K562 (cell line): ENCODE measurements around the gene EPDR1.

ENCODE experiments used
- POLR2A ChIP-seq: fragments of 450-650 bp; conservative IDR thresholded peaks from 2 replicates; pipeline ENCODE4 v1.6.1; 2016
- RAD21 ChIP-seq, 2 experiments: fragments of 250-450 bp in 1 of 2; fragments of 450-650 bp in 1 of 2; sonication (Bioruptor Pico) in 1 of 2; formaldehyde crosslinking in 1 of 2; IDR thresholded peaks in 1 of 2; conservative IDR thresholded peaks in 1 of 2; 2 replicates each; pipeline versions ENCODE4 v1.4.0 to v1.8.0; 2020 to 2022; ENCODE audit warnings: mild to moderate bottlenecking in 2 of 2, moderate library complexity in 1 of 2
- RBM25 ChIP-seq: fragments of 200-400 bp; formaldehyde crosslinking; IDR thresholded peaks from 2 replicates; pipeline ENCODE4 v1.6.1; 2018; ENCODE audit warnings: low read length, low read depth, moderate library complexity; ENCODE audit not compliant: severe bottlenecking
- SIRT6 ChIP-seq: IDR thresholded peaks from one replicate; pipeline ENCODE4 v1.6.1; 2012; ENCODE audit warnings: low read depth, mild to moderate bottlenecking, control low read depth, inconsistent platforms, low read length, moderate library complexity
- ZNF589 ChIP-seq: fragments of 200-800 bp; sonication (Bioruptor generic); IDR thresholded peaks from 2 replicates; pipeline ENCODE4 v1.6.1; 2016; ENCODE audit warnings: low read depth, missing genetic modification characterization, missing compliant biosample characterization
- TF ChIP-seq, protein P1 (sequence below), 3 experiments: IDR thresholded peaks in 2 of 3; conservative IDR thresholded peaks in 1 of 3; 2 replicates each; pipeline ENCODE4 v1.5.1; 2011 to 2012; ENCODE audit warnings: low read length in 3 of 3, mild to moderate bottlenecking in 3 of 3, control low read depth in 2 of 3, improper control_type of control experiment in 1 of 3, inconsistent platforms in 1 of 3, low read depth in 1 of 3, mixed read lengths in 1 of 3, moderate library complexity in 1 of 3; ENCODE audit not compliant: insufficient read depth in 2 of 3

DNA sequence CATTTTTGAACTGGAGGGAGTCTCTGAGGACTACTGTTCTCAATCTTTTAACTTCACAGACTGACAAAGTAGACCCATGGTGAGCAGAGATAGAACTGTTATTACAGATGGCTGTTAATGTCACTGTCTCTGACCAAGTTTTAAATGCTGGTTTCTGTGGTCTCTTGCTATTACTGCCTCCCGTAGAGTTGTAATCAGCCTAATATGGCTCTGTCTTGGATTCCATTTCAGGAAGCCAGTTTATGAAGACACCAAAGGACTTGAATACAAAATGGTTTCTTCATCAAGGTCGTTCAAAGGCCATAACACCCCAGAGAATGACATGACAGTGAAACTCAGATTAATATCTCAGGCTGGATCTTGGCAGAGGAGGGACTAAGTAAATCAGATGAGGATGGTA, 7.7 kb upstream of the EPDR1 start:
- TF ChIP-seq, protein P1, sequence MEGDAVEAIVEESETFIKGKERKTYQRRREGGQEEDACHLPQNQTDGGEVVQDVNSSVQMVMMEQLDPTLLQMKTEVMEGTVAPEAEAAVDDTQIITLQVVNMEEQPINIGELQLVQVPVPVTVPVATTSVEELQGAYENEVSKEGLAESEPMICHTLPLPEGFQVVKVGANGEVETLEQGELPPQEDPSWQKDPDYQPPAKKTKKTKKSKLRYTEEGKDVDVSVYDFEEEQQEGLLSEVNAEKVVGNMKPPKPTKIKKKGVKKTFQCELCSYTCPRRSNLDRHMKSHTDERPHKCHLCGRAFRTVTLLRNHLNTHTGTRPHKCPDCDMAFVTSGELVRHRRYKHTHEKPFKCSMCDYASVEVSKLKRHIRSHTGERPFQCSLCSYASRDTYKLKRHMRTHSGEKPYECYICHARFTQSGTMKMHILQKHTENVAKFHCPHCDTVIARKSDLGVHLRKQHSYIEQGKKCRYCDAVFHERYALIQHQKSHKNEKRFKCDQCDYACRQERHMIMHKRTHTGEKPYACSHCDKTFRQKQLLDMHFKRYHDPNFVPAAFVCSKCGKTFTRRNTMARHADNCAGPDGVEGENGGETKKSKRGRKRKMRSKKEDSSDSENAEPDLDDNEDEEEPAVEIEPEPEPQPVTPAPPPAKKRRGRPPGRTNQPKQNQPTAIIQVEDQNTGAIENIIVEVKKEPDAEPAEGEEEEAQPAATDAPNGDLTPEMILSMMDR (IDR thresholded peaks at IDR 0.05 in 2 of 3, conservative IDR thresholded peaks at IDR 0.05 in 1 of 3; ENCODE audit: insufficient read depth in 2 of 3, low read depth in 1 of 3, low read length in 3 of 3): no peak
- TF ChIP-seq POLR2A (no peak), RBM25 (no peak), SIRT6 (no peak), RAD21 (CRISPR knock-in tag; conservative IDR thresholded peaks at IDR 0.05 in 1 of 2, IDR thresholded peaks at IDR 0.05 in 1 of 2) (no peak), ZNF589 (no peak)
